ENCODE data around the gene STEAP4.
"Not testable (repeated sequence)": the region's sequence is repeated elsewhere in the genome, so short reads cannot be mapped to it uniquely, and the experiment has no call there.

STEAP4 gene

GRCh38 chr7:88268051-88268450 lies 38.6 kb downstream of the STEAP4 start:
- DNase-seq (ENCODE audit: low read depth in 2 of 2): no peak

GRCh38 chr7:88267421-88267820 lies 39.3 kb downstream of the STEAP4 start:
- DNase-seq (ENCODE audit: low read depth in 2 of 2): no peak

GRCh38 chr7:88264987-88265386 lies 41.7 kb downstream of the STEAP4 start:
- DNase-seq (ENCODE audit: low read depth in 2 of 2): not testable (repeated sequence)

- no peak for DNase-seq (ENCODE audit: low read depth in 2 of 2)
These were observed 44.1 kb downstream of the STEAP4 start for GRCh38 chr7:88262562-88262961.

- no peak for DNase-seq (ENCODE audit: low read depth in 2 of 2)
These were observed 46.0 kb downstream of the STEAP4 start for GRCh38 chr7:88260719-88261118.

- no peak for DNase-seq (ENCODE audit: low read depth in 2 of 2)
These were observed 46.9 kb downstream of the STEAP4 start for GRCh38 chr7:88259656-88260380.

- DNase-seq (ENCODE audit: low read depth in 2 of 2): not testable (repeated sequence)
These were observed 48.4 kb downstream of the STEAP4 start for GRCh38 chr7:88258296-88258695.

GRCh38 chr7:88256906-88257305 lies 49.8 kb downstream of the STEAP4 start:
- no peak for DNase-seq (ENCODE audit: low read depth in 2 of 2)

GRCh38 chr7:88254721-88255424 lies 51.8 kb downstream of the STEAP4 start:
- DNase-seq (ENCODE audit: low read depth in 2 of 2): no peak

GRCh38 chr7:88253640-88254039 lies 53.1 kb downstream of the STEAP4 start:
- no peak for DNase-seq (ENCODE audit: low read depth in 2 of 2)

- no peak for DNase-seq (ENCODE audit: low read depth in 2 of 2)
These were observed 62.4 kb downstream of the STEAP4 start for GRCh38 chr7:88244258-88244657.

- no peak for DNase-seq (ENCODE audit: low read depth in 2 of 2)
These were observed 63.3 kb downstream of the STEAP4 start for GRCh38 chr7:88243345-88243909.

- DNase-seq (ENCODE audit: low read depth in 2 of 2): no peak
These were observed 66.8 kb downstream of the STEAP4 start for GRCh38 chr7:88239852-88240251.

- DNase-seq (ENCODE audit: low read depth in 2 of 2): no peak
These were observed 72.9 kb downstream of the STEAP4 start for GRCh38 chr7:88233828-88234227.

- no peak for DNase-seq (ENCODE audit: low read depth in 2 of 2)
These were observed 76.0 kb downstream of the STEAP4 start for GRCh38 chr7:88230646-88231045.

- no peak for DNase-seq (ENCODE audit: low read depth in 2 of 2)
These were observed 77.2 kb downstream of the STEAP4 start for GRCh38 chr7:88229302-88229995.

GRCh38 chr7:88226886-88227516 lies 79.7 kb downstream of the STEAP4 start:
- no peak for DNase-seq (ENCODE audit: low read depth in 2 of 2)

GRCh38 chr7:88226201-88226600 lies 80.5 kb downstream of the STEAP4 start:
- DNase-seq (ENCODE audit: low read depth in 2 of 2): no peak

GRCh38 chr7:88224601-88225275 lies 82.0 kb downstream of the STEAP4 start:
- DNase-seq (ENCODE audit: low read depth in 2 of 2): no peak

GRCh38 chr7:88223265-88223664 lies 83.4 kb downstream of the STEAP4 start:
- DNase-seq (ENCODE audit: low read depth in 2 of 2): no peak
